Measurements from ENCODE around the gene RELT. TPM values are rescaled to one million over a fixed set of nuclear protein-coding genes. Genes with fewer than 3 reads are reported as not detected.

The RELT gene
- total and polyA plus RNA-seq, 3 donors from 2014 or later: 6.2 to 8.6 (median 8.4) TPM

- WGBS, 2 donors: 23 to 33% methylated on average over 8 to 40 of the region's 40 CpGs
- H3K27me3 ChIP-seq: no peaks in the 10 kb centered on the region
- H3K9me3 ChIP-seq: no peaks in the 10 kb centered on the region
- intact Hi-C loops (cut with DNase I; ENCODE audit: low total_unique reads): loop anchor here (5.0 to 10.0 kb wide), 2 partner anchors 36 to 52 kb away; partner anchors contain the start of gene ARHGEF17
- peak overlapping the region; percentile 37 to 45 for H3K4me3 ChIP-seq
- peaks cover 29% of the 10 kb centered on the region for H3K4me1 ChIP-seq
- TF ChIP-seq POLR2A (IDR thresholded peaks at IDR 0.05): no peak
- no peak for TF ChIP-seq CTCF (IDR thresholded peaks at IDR 0.05)
- no peak overlapping the region for H3K27ac ChIP-seq
- H3K36me3 ChIP-seq (ENCODE audit: low read depth, missing control alignments): no peaks in the 10 kb centered on the region
- DNase-seq: no peak
Measured at GRCh38 chr11:73343076-73343873, 32.9 kb upstream of the RELT start.

- intact Hi-C loops (cut with DNase I; ENCODE audit: low total_unique reads): loop anchor here (5.0 to 10.0 kb wide), 2 partner anchors 37 to 51 kb away; partner anchors contain the start of gene ARHGEF17
- WGBS, 2 donors: 40% methylated on average over 19 of the region's 20 CpGs; no CpG with 5 or more reads in 1 of the 2 donors
- no peaks in the 10 kb centered on the region for H3K36me3 ChIP-seq (ENCODE audit: low read depth, missing control alignments)
- H3K4me1 ChIP-seq: peaks cover 21% of the 10 kb centered on the region
- H3K27ac ChIP-seq: no peak overlapping the region
- no peaks in the 10 kb centered on the region for H3K9me3 ChIP-seq
- no peaks in the 10 kb centered on the region for H3K27me3 ChIP-seq
- peak; percentile 80 for DNase-seq
- H3K4me3 ChIP-seq: no peak overlapping the region
- TF ChIP-seq POLR2A (IDR thresholded peaks at IDR 0.05) (no peak), CTCF (IDR thresholded peaks at IDR 0.05) (no peak)
Measured at GRCh38 chr11:73344191-73344607, 32.0 kb upstream of the RELT start.

GRCh38 chr11:73345481-73346160, 30.6 kb upstream of the RELT start:
- Histone ChIP-seq H3K9me3 (no peaks in the 10 kb centered on the region), H3K27ac (no peak overlapping the region), H3K4me1 (peaks cover 24% of the 10 kb centered on the region), H3K4me3 (no peak overlapping the region), H3K27me3 (no peaks in the 10 kb centered on the region), H3K36me3 (ENCODE audit: low read depth, missing control alignments) (no peaks in the 10 kb centered on the region)
- intact Hi-C loops (cut with DNase I; ENCODE audit: low total_unique reads): loop anchor here (10.0 kb wide), 1 partner anchor 49 kb away; no protein-coding TSS in a partner anchor
- WGBS, 2 donors: 72 to 90% methylated on average over 2 to 5 of the region's 5 CpGs
- no peak for DNase-seq
- TF ChIP-seq CTCF (IDR thresholded peaks at IDR 0.05) (no peak), POLR2A (IDR thresholded peaks at IDR 0.05) (no peak)

- TF ChIP-seq CTCF (IDR thresholded peaks at IDR 0.05) (no peak), POLR2A (IDR thresholded peaks at IDR 0.05) (no peak)
- intact Hi-C loops (cut with DNase I; ENCODE audit: low total_unique reads): loop anchor here (10.0 kb wide), 1 partner anchor 48 kb away; no protein-coding TSS in a partner anchor
- Histone ChIP-seq H3K27me3 (no peaks in the 10 kb centered on the region), H3K4me3 (no peak overlapping the region), H3K36me3 (ENCODE audit: low read depth, missing control alignments) (no peaks in the 10 kb centered on the region), H3K9me3 (no peaks in the 10 kb centered on the region), H3K27ac (no peak overlapping the region), H3K4me1 (peaks cover 24% of the 10 kb centered on the region)
- no peak for DNase-seq
- 73 to 80% methylated on average over 7 to 10 of the region's 10 CpGs for WGBS, 2 donors
Measured at GRCh38 chr11:73346186-73346935, 29.8 kb upstream of the RELT start.

All from testis (tissue), 3 donors.